Neural progenitor cell (in vitro differentiated cells): ENCODE measurements around the gene PTGDS. TPM values are rescaled to one million over a fixed set of nuclear protein-coding genes. Genes with fewer than 3 reads are reported as not detected.
A peak's percentile ranks its signal among the peaks of the same experiment; 100 is the strongest.

ENCODE experiments used
- DNase-seq: peaks from one replicate; pipeline ENCODE4 v3.0.0-alpha.2; 2016; ENCODE audit warnings: low spot score
- H2AFZ ChIP-seq: fragments of 200-600 bp; sonication (generic); replicated peaks from 2 replicates; pipeline ENCODE4 v1.6.1; 2016; ENCODE audit warnings: antibody characterized with exemption
- H3F3A ChIP-seq: fragments of 200-600 bp; sonication (generic); 2 replicates; pipeline ENCODE4 v1.6.1; 2016; ENCODE audit warnings: antibody characterized with exemption, low read depth
- H3K27ac ChIP-seq: fragments of 200-600 bp; sonication (generic); 2 replicates; pipeline ENCODE4 v1.5.1; 2016; ENCODE audit warnings: mild to moderate bottlenecking
- H3K27me3 ChIP-seq: fragments of 200-600 bp; sonication (generic); 2 replicates; pipeline ENCODE4 v1.6.1; 2016; ENCODE audit warnings: mild to moderate bottlenecking, moderate library complexity
- H3K36me3 ChIP-seq: fragments of 200-600 bp; sonication (generic); 2 replicates; pipeline ENCODE4 v1.5.1; 2016
- H3K4me1 ChIP-seq: fragments of 200-600 bp; sonication (generic); 2 replicates; pipeline ENCODE4 v1.6.1; 2016; ENCODE audit warnings: mixed run types
- H3K4me2 ChIP-seq: fragments of 200-600 bp; sonication (generic); 2 replicates; pipeline ENCODE4 v1.6.1; 2016
- H3K4me3 ChIP-seq: fragments of 200-600 bp; sonication (generic); 2 replicates; pipeline ENCODE4 v1.5.1; 2016
- H3K79me2 ChIP-seq: fragments of 200-600 bp; sonication (generic); 2 replicates; pipeline ENCODE4 v1.6.1; 2016; ENCODE audit warnings: low read depth
- H3K9ac ChIP-seq: fragments of 200-600 bp; sonication (generic); 2 replicates; pipeline ENCODE4 v1.6.1; 2016
- H3K9me3 ChIP-seq: fragments of 200-600 bp; sonication (generic); 2 replicates; pipeline ENCODE4 v1.5.1; 2016; ENCODE audit warnings: low read depth
- H4K20me1 ChIP-seq: fragments of 200-600 bp; sonication (generic); 2 replicates; pipeline ENCODE4 v1.6.1; 2016; ENCODE audit warnings: low read depth
- H3K27ac Mint-ChIP-seq: 3 replicates; pipeline ENCODE4 v1.8.0; 2021; ENCODE audit warnings: mixed read lengths
- H3K27me3 Mint-ChIP-seq: 2 replicates; pipeline ENCODE4 v1.8.0; 2022; ENCODE audit warnings: low read depth, mild to moderate bottlenecking, inconsistent platforms, moderate library complexity, mixed read lengths; ENCODE audit not compliant: insufficient read depth
- H3K36me3 Mint-ChIP-seq: 3 replicates; pipeline ENCODE4 v1.8.0; 2021; ENCODE audit warnings: mixed read lengths
- H3K4me1 Mint-ChIP-seq: 3 replicates; pipeline ENCODE4 v1.8.0; 2021; ENCODE audit warnings: mixed read lengths
- H3K4me3 Mint-ChIP-seq: 3 replicates; pipeline ENCODE4 v1.8.0; 2021; ENCODE audit warnings: mild to moderate bottlenecking, moderate library complexity, mixed read lengths
- H3K9me3 Mint-ChIP-seq: 3 replicates; pipeline ENCODE4 v1.8.0; 2020; ENCODE audit warnings: mixed read lengths
- EZH2 ChIP-seq: fragments of 200-600 bp; sonication (generic); IDR thresholded peaks from 2 replicates; pipeline ENCODE4 v1.6.1; 2017; ENCODE audit warnings: antibody characterized with exemption, mild to moderate bottlenecking, moderate library complexity
- EZH2phosphoT487 ChIP-seq: fragments of 200-600 bp; sonication (generic); IDR thresholded peaks from 2 replicates; pipeline ENCODE4 v1.6.1; 2017; ENCODE audit warnings: antibody characterized with exemption
- total RNA-seq: library from RNA; depleted of rRNA; stranded (reverse); fragments of >200 nt; gene quantifications from 2 replicates; pipeline ENCODE4 v1.2.3, GENCODE V29; 2015; ENCODE audit warnings: low replicate concordance
- TF ChIP-seq, protein P1 (sequence below): fragments of 200-600 bp; sonication (generic); IDR thresholded peaks from 2 replicates; pipeline ENCODE4 v1.5.1; 2017; ENCODE audit warnings: antibody characterized with exemption, mild to moderate bottlenecking

The PTGDS gene
- total RNA-seq, 1 donor from 2014 or later: not detected

DNA sequence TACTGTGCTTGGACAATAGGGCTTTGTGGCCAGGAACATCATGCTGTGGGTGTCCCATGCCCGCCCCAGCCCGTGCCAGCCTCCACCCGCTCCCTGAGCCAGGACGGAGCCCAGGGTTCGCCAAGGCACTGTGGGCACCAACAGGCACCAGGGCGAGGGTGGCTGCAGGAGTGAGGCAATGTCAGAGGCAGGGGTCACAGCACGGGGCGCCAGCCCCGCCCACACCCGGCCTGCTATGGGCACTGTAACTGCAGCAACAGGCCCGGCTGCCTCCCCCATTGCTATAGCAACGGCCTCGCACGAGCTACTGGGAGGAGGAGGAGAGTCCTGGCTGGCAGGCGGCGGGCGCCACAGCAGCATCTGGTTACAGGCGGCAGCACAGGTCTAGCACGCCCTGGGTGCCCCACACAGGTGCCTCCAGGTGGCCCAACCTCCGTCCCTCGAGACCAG lies 48.2 kb downstream of the PTGDS start:
- no peaks in the 10 kb centered on the region for H3K9me3 Mint-ChIP-seq
- peaks cover 3% of the 10 kb centered on the region for H3K27me3 Mint-ChIP-seq
- H3K27me3 ChIP-seq: peaks cover 24% of the 10 kb centered on the region
- H3K4me3 Mint-ChIP-seq: no peak overlapping the region
- H2AFZ ChIP-seq: no peak overlapping the region
- no peaks in the 10 kb centered on the region for H3K36me3 ChIP-seq
- peaks cover 30% of the 10 kb centered on the region for H3F3A ChIP-seq
- TF ChIP-seq, protein P1, sequence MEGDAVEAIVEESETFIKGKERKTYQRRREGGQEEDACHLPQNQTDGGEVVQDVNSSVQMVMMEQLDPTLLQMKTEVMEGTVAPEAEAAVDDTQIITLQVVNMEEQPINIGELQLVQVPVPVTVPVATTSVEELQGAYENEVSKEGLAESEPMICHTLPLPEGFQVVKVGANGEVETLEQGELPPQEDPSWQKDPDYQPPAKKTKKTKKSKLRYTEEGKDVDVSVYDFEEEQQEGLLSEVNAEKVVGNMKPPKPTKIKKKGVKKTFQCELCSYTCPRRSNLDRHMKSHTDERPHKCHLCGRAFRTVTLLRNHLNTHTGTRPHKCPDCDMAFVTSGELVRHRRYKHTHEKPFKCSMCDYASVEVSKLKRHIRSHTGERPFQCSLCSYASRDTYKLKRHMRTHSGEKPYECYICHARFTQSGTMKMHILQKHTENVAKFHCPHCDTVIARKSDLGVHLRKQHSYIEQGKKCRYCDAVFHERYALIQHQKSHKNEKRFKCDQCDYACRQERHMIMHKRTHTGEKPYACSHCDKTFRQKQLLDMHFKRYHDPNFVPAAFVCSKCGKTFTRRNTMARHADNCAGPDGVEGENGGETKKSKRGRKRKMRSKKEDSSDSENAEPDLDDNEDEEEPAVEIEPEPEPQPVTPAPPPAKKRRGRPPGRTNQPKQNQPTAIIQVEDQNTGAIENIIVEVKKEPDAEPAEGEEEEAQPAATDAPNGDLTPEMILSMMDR: no peak
- no peak for TF ChIP-seq EZH2phosphoT487
- no peak for TF ChIP-seq EZH2
- peak; percentile 43 for DNase-seq
- H3K4me3 ChIP-seq: no peak overlapping the region
- H3K4me1 Mint-ChIP-seq: peaks cover 12% of the 10 kb centered on the region
- peaks cover 24% of the 10 kb centered on the region for H3K4me1 ChIP-seq
- no peak overlapping the region for H3K4me2 ChIP-seq
- no peaks in the 10 kb centered on the region for H3K9me3 ChIP-seq
- no peak overlapping the region for H3K27ac ChIP-seq
- H4K20me1 ChIP-seq: peaks cover 13% of the 10 kb centered on the region
- no peaks in the 10 kb centered on the region for H3K79me2 ChIP-seq
- H3K36me3 Mint-ChIP-seq: no peaks in the 10 kb centered on the region
- no peak overlapping the region for H3K27ac Mint-ChIP-seq
- H3K9ac ChIP-seq: no peak overlapping the region

DNA sequence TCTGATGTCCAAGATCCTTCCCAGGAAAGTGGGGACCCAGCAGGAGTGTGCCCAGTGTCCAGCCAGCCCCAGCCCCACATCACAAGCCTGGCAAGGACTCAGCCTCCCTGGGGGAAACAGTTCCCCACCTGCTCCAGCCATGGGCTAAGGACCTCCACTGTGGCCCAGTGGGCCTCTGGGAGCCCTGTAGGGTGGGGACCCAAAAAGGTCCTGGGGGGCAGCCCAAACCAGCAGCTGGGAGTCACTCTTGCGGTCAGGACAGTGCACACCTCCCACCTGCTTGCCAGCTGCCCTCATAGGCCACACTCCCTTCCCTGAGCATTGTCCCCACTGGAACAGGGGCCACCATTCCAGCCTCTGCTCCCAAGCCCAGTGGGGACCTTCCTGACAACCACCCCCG lies 49.1 kb downstream of the PTGDS start:
- peaks cover 24% of the 10 kb centered on the region for H3K4me1 ChIP-seq
- H3K27ac ChIP-seq: no peak overlapping the region
- no peaks in the 10 kb centered on the region for H3K9me3 Mint-ChIP-seq

GRCh38 chr9:137026828-137027227 lies 49.5 kb downstream of the PTGDS start:
- Histone ChIP-seq H2AFZ (no peak overlapping the region), H4K20me1 (peaks cover 13% of the 10 kb centered on the region), H3K36me3 (no peaks in the 10 kb centered on the region), H3K27me3 (peaks cover 24% of the 10 kb centered on the region), H3K4me1 (peaks cover 24% of the 10 kb centered on the region), H3K4me2 (peak overlapping the region; percentile 99), H3K9me3 (no peaks in the 10 kb centered on the region), H3K79me2 (no peaks in the 10 kb centered on the region), H3K27ac (no peak overlapping the region), H3K4me3 (no peak overlapping the region), H3K9ac (no peak overlapping the region), H3F3A (peaks cover 30% of the 10 kb centered on the region)
- peaks cover 3% of the 10 kb centered on the region for H3K27me3 Mint-ChIP-seq
- no peaks in the 10 kb centered on the region for H3K9me3 Mint-ChIP-seq
- H3K36me3 Mint-ChIP-seq: no peaks in the 10 kb centered on the region
- no peak overlapping the region for H3K27ac Mint-ChIP-seq
- H3K4me1 Mint-ChIP-seq: peaks cover 12% of the 10 kb centered on the region
- no peak for DNase-seq
- H3K4me3 Mint-ChIP-seq: peak overlapping the region; percentile 91
- no peak for TF ChIP-seq EZH2

More for the DNA sequence above, 49.1 kb downstream of the PTGDS start:
- Histone ChIP-seq H3K36me3 (no peaks in the 10 kb centered on the region), H3F3A (peaks cover 30% of the 10 kb centered on the region), H2AFZ (no peak overlapping the region), H3K27me3 (peaks cover 24% of the 10 kb centered on the region), H3K9me3 (no peaks in the 10 kb centered on the region), H4K20me1 (peaks cover 13% of the 10 kb centered on the region), H3K9ac (no peak overlapping the region), H3K79me2 (no peaks in the 10 kb centered on the region), H3K4me3 (no peak overlapping the region), H3K4me2 (no peak overlapping the region)
- H3K36me3 Mint-ChIP-seq: no peaks in the 10 kb centered on the region
- peaks cover 3% of the 10 kb centered on the region for H3K27me3 Mint-ChIP-seq
- DNase-seq: no peak
- TF ChIP-seq EZH2phosphoT487: no peak
- TF ChIP-seq, protein P1: no peak
- no peak for TF ChIP-seq EZH2
- H3K27ac Mint-ChIP-seq: no peak overlapping the region
- peaks cover 12% of the 10 kb centered on the region for H3K4me1 Mint-ChIP-seq
- H3K4me3 Mint-ChIP-seq: peak overlapping the region; percentile 68

- no peaks in the 10 kb centered on the region for H3K9me3 Mint-ChIP-seq
- Histone ChIP-seq H3K9ac (no peak within 1 kb of the TSS), H3K36me3 (no peaks in the 10 kb centered on the region), H3K4me2 (peak within 1 kb of the TSS; percentile 99), H3F3A (peaks cover 30% of the 10 kb centered on the region), H3K27ac (no peak within 1 kb of the TSS), H3K79me2 (no peaks in the 10 kb centered on the region), H3K4me3 (peak within 1 kb of the TSS; percentile 80), H3K27me3 (peaks cover 24% of the 10 kb centered on the region), H3K4me1 (peaks cover 24% of the 10 kb centered on the region), H4K20me1 (peaks cover 13% of the 10 kb centered on the region), H2AFZ (peak within 1 kb of the TSS; percentile 99), H3K9me3 (no peaks in the 10 kb centered on the region)
- H3K27ac Mint-ChIP-seq: no peak within 1 kb of the TSS
- no peaks in the 10 kb centered on the region for H3K36me3 Mint-ChIP-seq
- peaks cover 12% of the 10 kb centered on the region for H3K4me1 Mint-ChIP-seq
- H3K27me3 Mint-ChIP-seq: peaks cover 3% of the 10 kb centered on the region
- no peak for TF ChIP-seq EZH2
- TF ChIP-seq, protein P1: no peak
- TF ChIP-seq EZH2phosphoT487: no peak
- peak; percentile 70 for DNase-seq
- peak within 1 kb of the TSS; percentile 91 for H3K4me3 Mint-ChIP-seq
These were observed 50.3 kb downstream of the PTGDS start, which contains the start of gene ABCA2 for GRCh38 chr9:137027369-137028262. ABCA2 (minus strand) TSS chr9:137028237; CDS start chr9:137028140, 97 bp downstream.
